ENCODE data around the gene NXN.
"Not testable (repeated sequence)": the region's sequence is repeated elsewhere in the genome, so short reads cannot be mapped to it uniquely, and the experiment has no call there.

Gene NXN

GRCh38 chr17:953767-954166 is 25.8 kb downstream of the NXN start:
- DNase-seq (ENCODE audit: low spot score) = no peak

- DNase-seq (ENCODE audit: low spot score) = not testable (repeated sequence)
Observed at GRCh38 chr17:952592-952991, 27.0 kb downstream of the NXN start.

DNA sequence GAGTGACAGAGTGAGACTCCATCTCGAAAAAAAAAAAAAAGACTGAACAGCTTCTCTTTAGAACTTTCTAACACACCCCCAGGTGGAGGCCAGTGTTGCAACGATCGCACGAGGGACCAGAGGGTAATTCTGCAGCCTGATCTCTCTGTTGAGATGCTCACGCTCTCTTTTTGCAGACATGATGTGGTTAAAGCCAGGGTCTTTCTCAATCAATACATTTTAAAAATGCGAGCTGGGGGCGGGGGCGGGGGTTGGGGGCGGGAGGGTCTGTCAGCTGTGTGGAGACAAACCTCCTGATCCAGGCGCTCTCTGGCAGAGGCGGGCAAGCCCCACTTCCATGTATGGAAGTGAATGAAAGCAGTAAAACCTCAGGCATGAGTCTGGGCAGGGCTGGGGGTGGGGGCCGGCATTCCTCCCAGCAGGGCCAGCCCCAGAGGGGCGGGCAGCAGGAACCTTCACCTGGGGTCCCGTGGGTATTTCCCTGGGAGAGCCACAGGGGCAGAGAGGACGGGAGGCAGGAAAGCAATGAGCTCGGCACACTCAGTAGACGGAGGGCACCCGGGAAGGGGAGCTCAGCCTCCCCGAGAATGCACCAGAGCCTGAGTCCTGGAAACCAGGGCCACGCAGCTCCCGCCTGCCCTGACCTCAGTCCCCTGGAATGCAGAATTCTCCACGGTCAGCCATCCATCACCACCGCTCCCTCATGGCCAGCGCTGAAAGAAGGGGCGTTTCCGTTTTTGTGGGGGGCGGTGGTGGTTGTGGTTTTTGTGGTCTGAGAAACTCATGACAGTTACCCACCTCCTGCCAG is 28.0 kb downstream of the NXN start:
- no peak for DNase-seq (ENCODE audit: low spot score)

DNA sequence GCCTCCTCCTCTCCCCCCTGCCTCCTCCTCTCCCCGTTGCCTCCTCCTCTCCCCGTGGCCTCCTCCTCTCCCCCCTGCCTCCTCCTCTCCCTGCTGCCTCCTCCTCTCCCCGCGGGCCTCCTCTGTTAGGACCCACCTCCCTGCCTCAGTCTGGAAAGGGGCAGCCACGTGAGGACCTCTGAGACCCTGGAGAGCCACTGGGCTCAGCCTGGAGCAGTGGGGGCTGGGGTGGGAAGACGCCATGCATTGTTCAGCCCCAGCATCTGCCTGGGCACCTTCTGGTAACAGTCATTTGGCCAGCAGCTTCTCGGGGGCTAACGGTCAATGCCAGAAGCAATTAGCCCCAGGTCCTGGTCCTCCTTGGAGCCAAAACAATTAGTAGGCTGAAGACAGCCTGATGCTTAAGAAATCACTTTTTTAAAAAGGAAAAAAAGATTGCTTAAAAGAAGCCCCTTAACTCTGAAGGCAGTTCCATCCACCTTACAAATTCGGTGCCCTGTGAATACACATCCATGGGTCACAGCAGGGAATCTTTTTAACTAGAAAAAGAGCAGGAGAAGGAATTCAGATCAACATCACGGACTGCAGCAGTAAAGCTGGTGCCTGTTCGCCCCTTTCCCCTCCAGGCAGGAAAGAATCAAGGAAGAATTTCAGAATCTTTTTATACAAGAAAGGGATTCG is 29.8 kb downstream of the NXN start:
- no peak for DNase-seq (ENCODE audit: low spot score)

GRCh38 chr17:948284-948852 is 31.2 kb downstream of the NXN start:
- DNase-seq (ENCODE audit: low spot score) = no peak

DNA sequence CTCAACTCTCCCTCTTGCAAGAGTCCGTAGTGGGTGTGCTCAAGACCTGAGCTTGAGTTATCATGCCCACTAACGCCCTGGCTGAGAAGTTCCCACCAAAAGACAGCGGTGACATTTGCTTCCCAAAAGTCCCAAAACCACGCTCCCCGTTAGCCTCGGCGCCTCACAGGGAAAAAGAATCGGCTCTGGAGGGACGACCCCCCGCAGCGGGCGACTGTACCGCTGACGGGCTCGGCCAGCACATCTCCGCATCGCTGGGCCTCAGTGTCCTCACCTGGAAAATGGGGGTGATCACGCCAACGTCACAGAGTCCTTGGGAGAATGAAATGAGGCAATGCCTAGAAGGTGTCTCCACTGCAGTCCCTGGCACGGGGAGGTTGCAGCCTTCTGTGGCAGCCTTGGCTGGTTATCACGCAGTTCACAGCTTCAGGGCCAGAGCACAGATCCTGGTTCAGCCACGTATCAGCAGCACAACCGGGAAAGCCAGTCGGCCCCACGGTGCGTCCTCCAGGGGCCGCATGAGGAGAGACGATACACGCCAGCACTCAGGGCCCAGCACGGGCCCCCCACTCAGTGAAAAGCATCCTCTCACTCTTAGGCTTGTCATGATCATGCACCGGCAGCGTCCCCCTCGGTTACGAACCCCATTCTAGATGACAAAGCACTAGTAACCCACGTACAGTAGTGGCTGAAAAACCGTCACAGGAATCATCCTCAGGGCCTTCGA is 32.9 kb downstream of the NXN start:
- no peak for DNase-seq (ENCODE audit: low spot score)

- DNase-seq (ENCODE audit: low spot score) = no peak
Observed at GRCh38 chr17:945672-946071, 33.9 kb downstream of the NXN start.

- DNase-seq (ENCODE audit: low spot score) = no peak
Observed at GRCh38 chr17:944266-944826, 35.2 kb downstream of the NXN start.

- no peak for DNase-seq (ENCODE audit: low spot score)
Observed at GRCh38 chr17:935485-935884, 44.1 kb downstream of the NXN start.

DNA sequence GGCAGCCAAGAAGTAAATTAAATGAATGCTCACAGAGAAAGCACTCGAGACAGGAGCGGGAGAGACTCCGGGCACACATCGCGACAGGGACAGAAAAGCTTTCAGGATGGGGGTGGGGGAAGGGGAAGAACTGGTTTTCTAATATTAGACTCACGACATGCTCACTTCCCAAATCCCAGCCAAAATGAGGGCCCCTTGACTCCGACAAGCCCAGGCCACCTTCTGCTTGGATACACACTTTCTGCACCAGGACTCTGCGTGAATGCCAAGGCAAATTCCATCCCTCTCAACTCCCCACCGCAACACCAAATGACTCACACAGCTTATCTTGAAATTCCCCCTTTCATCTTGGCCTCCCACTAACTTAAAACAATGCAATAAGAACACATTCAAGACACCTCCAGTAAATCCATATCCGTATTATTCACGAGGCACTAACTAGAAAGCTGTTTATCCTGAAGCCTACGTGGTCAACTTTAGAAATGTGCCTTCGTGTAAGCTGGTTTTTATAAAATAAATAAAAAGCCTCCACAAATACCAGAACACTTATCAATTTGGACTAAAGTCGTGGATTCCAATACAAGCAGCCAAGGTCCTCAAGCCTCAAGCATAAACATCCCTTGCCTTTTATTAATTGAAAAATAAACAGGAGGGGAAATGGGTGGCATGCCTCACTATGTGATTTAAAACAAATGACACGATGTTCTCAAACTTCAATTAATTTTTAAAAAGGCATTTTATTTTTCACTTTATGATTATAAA is 46.1 kb downstream of the NXN start:
- DNase-seq (ENCODE audit: low spot score) = no peak

GRCh38 chr17:930258-930657 is 49.3 kb downstream of the NXN start:
- no peak for DNase-seq (ENCODE audit: low spot score)

DNA sequence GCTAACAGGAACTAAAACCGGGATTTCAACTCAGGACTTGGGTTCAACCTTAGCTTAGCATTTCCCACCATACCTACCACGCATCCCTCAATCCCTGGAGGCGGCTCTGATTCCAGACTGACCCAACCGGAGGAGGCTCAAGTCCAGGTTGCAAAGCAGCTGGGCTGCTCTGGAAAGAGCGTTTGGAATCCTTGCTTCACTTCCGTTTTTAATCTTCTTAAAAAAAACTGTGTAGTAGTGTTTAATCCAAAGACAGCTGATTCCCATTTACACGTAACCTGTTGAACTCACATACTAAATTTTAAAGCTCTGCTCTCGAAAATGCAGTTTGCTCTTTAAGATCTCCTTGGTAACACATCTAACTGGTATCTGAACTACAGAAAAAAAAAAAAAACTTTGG is 50.0 kb downstream of the NXN start:
- no peak for DNase-seq (ENCODE audit: low spot score)

DNA sequence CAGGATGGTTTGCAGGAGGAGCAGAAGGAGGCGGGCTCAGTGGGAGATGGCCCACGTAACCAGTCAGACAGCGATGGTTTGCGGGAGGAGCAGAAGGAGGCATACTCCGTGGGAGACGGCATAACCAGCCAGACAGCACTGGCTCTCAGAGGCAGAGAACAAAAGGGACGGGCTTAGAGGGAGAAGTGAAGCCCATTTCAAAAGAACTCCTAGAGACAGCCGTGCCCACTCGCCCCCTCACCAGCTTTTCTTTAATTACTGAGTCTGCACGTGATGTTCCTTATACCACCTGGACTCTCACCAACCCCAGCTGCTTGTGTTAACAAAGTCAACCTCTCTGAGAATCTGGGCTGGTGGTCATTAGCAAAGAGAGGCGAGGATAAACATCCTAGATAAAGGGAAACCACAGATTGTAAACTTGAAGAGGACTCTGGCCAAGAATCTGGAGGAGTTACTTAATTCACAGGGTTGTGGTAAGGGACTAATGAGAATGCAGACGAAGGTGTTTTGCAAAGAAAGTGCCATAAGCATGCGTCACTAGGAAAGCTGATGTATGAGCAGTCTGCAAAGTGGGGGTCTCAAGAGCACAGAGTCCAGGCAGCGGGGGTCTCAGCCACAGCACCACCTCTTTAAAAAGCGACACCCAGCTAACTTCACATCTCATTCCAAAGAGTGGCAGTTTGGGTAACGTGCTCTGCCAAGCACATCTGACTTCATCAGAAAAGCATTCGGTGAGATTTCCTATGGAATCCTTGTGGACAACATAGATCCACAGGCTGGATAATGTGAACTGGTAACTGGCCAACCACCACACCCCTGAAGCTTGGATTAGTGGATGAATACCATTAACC is 51.7 kb downstream of the NXN start:
- DNase-seq (ENCODE audit: low spot score) = no peak

- DNase-seq (ENCODE audit: low spot score) = no peak
Observed at GRCh38 chr17:925817-926216, 53.8 kb downstream of the NXN start.

- DNase-seq (ENCODE audit: low spot score) = no peak
Observed at GRCh38 chr17:924711-925475, 54.7 kb downstream of the NXN start.

GRCh38 chr17:924306-924705 is 55.3 kb downstream of the NXN start:
- not testable (repeated sequence) for DNase-seq (ENCODE audit: low spot score)

- DNase-seq (ENCODE audit: low spot score) = no peak
Observed at GRCh38 chr17:923633-924032, 55.9 kb downstream of the NXN start.

DNA sequence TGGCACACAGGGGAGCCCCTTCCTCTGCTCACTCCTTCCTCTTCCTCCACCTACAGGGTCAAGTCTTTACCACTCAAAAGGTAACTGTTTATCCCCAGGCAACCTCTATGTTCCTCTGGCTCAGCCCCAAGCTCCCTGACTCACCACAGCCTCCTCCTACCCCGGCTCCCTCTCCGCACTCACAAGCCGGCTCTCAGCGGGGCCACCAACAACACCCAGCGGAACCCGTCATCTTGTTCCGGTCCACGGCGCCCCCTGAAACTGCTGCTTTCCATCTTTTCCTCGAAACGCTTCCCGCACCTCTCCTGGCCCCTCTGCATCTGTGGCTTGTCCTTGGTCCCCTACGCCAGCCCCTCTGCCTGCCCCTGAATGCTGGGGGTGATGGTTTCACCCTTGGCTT is 58.4 kb downstream of the NXN start:
- no peak for DNase-seq (ENCODE audit: low spot score)

- DNase-seq (ENCODE audit: low spot score) = no peak
Observed at GRCh38 chr17:920190-920589, 59.4 kb downstream of the NXN start.
